Tibial nerve (tissue), 4 donors: ENCODE measurements around the gene CARD14.

ENCODE experiments used
- EP300 ChIP-seq, 2 donors: sonication (generic); formaldehyde crosslinking; IDR thresholded peaks; one replicate each; pipeline ENCODE4 v1.6.1; 2017; ENCODE audit warnings: antibody characterized with exemption in 2 of 2, mild to moderate bottlenecking in 1 of 2
- POLR2A ChIP-seq, 2 donors: fragments of 450-650 bp; IDR thresholded peaks; one replicate each; pipeline ENCODE4 v1.6.1; 2017; ENCODE audit warnings: antibody characterized with exemption in 2 of 2, mild to moderate bottlenecking in 2 of 2, moderate library complexity in 2 of 2
- TF ChIP-seq, protein P1 (sequence below), 5 experiments: fragments of 200-600 bp in 3 of 5; fragments of 450-650 bp in 2 of 5; sonication (generic) in 3 of 5; IDR thresholded peaks; one replicate each; pipeline ENCODE4 v1.5.1; 2016 to 2019; ENCODE audit warnings: antibody characterized with exemption in 5 of 5, mild to moderate bottlenecking in 3 of 5, moderate library complexity in 2 of 5

DNA sequence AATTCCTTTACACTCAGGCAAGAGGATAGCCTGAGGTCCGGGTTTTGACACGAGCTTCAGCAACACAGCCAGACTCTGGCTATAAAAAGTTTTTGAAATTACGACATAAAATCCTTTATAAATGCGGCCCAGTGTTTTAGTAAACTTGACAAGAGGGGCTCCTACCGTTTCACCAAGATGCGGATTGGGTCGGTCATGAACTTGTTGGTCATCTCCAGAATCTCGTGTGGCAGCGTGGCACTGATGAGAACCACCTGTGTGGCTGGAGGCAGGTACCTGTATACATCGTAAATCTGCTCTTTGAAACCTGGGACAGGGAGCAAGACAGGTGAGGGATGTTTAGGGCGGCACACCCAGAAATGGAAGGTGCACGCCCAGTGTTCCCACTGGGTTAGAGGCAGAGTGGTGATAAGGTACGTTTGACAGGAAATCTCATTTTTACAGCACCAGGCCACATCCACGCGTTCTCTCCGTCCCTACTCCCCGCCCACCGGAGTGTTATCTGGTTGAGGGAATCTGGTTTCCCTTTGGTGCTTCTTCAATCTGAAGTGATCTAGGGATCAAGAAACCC, 30.9 kb upstream of the CARD14 start:
- no peak for TF ChIP-seq POLR2A (IDR thresholded peaks at IDR 0.05)
- TF ChIP-seq, protein P1, sequence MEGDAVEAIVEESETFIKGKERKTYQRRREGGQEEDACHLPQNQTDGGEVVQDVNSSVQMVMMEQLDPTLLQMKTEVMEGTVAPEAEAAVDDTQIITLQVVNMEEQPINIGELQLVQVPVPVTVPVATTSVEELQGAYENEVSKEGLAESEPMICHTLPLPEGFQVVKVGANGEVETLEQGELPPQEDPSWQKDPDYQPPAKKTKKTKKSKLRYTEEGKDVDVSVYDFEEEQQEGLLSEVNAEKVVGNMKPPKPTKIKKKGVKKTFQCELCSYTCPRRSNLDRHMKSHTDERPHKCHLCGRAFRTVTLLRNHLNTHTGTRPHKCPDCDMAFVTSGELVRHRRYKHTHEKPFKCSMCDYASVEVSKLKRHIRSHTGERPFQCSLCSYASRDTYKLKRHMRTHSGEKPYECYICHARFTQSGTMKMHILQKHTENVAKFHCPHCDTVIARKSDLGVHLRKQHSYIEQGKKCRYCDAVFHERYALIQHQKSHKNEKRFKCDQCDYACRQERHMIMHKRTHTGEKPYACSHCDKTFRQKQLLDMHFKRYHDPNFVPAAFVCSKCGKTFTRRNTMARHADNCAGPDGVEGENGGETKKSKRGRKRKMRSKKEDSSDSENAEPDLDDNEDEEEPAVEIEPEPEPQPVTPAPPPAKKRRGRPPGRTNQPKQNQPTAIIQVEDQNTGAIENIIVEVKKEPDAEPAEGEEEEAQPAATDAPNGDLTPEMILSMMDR (IDR thresholded peaks at IDR 0.05), result no peak
- TF ChIP-seq EP300 (IDR thresholded peaks at IDR 0.05), result no peak
